HepG2 (cell line): ENCODE data around the gene C19orf73. TPM values are rescaled to one million over a fixed set of nuclear protein-coding genes. Genes with fewer than 3 reads are reported as not detected.
A peak's percentile ranks its signal among the peaks of the same experiment; 100 is the strongest.

Experiments used
- EED ChIP-seq: sonication (generic); formaldehyde crosslinking; IDR thresholded peaks from 2 replicates; pipeline ENCODE4 v1.5.0; 2020; ENCODE audit warnings: mild to moderate bottlenecking, missing genetic modification reagents
- GABPA ChIP-seq, 2 experiments: IDR thresholded peaks; 2 replicates each; pipeline ENCODE4 v1.6.1; 2011 to 2016; ENCODE audit warnings: low read depth in 2 of 2, low read length in 1 of 2, missing biosample characterization in 1 of 2, missing genetic modification characterization in 1 of 2
- HNF4G ChIP-seq, 2 experiments: sonication (generic) in 1 of 2; formaldehyde crosslinking in 1 of 2; IDR thresholded peaks; 2 replicates each; pipeline versions ENCODE4 v1.4.0 to v1.6.1; 2011 to 2020; ENCODE audit warnings: borderline replicate concordance in 2 of 2, low read depth in 2 of 2, mild to moderate bottlenecking in 2 of 2, low read length in 1 of 2, missing genetic modification reagents in 1 of 2, moderate library complexity in 1 of 2
- MYC ChIP-seq: sonication (generic); formaldehyde crosslinking; IDR thresholded peaks from 2 replicates; pipeline ENCODE4 v1.9.0; 2021; ENCODE audit warnings: missing genetic modification reagents, borderline replicate concordance
- NR2F1 ChIP-seq, 2 experiments: fragments of 450-650 bp in 1 of 2; formaldehyde crosslinking in 1 of 2; IDR thresholded peaks; 2 replicates each; pipeline versions ENCODE4 v1.5.0 to v1.6.1; 2016 to 2020; ENCODE audit warnings: mild to moderate bottlenecking in 1 of 2, missing compliant biosample characterization in 1 of 2, missing genetic modification reagents in 1 of 2, moderate library complexity in 1 of 2
- POLR2AphosphoS5 ChIP-seq: IDR thresholded peaks from 2 replicates; pipeline ENCODE4 v1.6.1; 2012; ENCODE audit warnings: low read depth, low read length
- RBFOX2 ChIP-seq: fragments of 200-400 bp; formaldehyde crosslinking; IDR thresholded peaks from 2 replicates; pipeline ENCODE4 v1.6.1; 2017; ENCODE audit warnings: low read depth, mild to moderate bottlenecking, low read length
- SP1 ChIP-seq, 2 experiments: fragments of 450-650 bp in 1 of 2; sonication (generic) in 1 of 2; formaldehyde crosslinking in 1 of 2; IDR thresholded peaks; 2 replicates each; pipeline versions ENCODE4 v1.4.0 to v1.6.1; 2016 to 2020; ENCODE audit warnings: missing genetic modification reagents in 1 of 2
- TCF7 ChIP-seq: sonication (generic); IDR thresholded peaks from 2 replicates; pipeline ENCODE4 v1.6.1; 2016; ENCODE audit warnings: antibody characterized with exemption, low read depth
- YY1 ChIP-seq: IDR thresholded peaks from 2 replicates; pipeline ENCODE4 v1.6.1; 2011; ENCODE audit warnings: low read length, low read depth, moderate library complexity, mild to moderate bottlenecking; ENCODE audit not compliant: insufficient read depth, insufficient replicate concordance
- ZNF160 ChIP-seq: sonication (generic); formaldehyde crosslinking; IDR thresholded peaks from 2 replicates; pipeline ENCODE4 v1.8.0; 2022; ENCODE audit warnings: mild to moderate bottlenecking, inconsistent platforms, missing genetic modification reagents
- ZNF275 ChIP-seq: sonication (generic); formaldehyde crosslinking; IDR thresholded peaks from 2 replicates; pipeline ENCODE4 v1.8.0; 2022; ENCODE audit warnings: missing genetic modification reagents, mild to moderate bottlenecking, inconsistent platforms, borderline replicate concordance
- ZNF768 ChIP-seq: sonication (generic); formaldehyde crosslinking; IDR thresholded peaks from 2 replicates; pipeline ENCODE4 v1.4.0; 2020; ENCODE audit warnings: missing genetic modification reagents
- ZNF780A ChIP-seq: sonication (generic); formaldehyde crosslinking; IDR thresholded peaks from 2 replicates; pipeline ENCODE4 v1.8.0; 2022; ENCODE audit warnings: mild to moderate bottlenecking, missing genetic modification reagents, moderate library complexity
- ZNF790 ChIP-seq: sonication (generic); formaldehyde crosslinking; IDR thresholded peaks from 2 replicates; pipeline ENCODE4 v1.8.0; 2022; ENCODE audit warnings: missing genetic modification reagents, mild to moderate bottlenecking, borderline replicate concordance
- ZNF792 ChIP-seq: IDR thresholded peaks from 2 replicates; pipeline ENCODE4 v1.6.1; 2016
- ZNF816 ChIP-seq: sonication (generic); formaldehyde crosslinking; IDR thresholded peaks from 2 replicates; pipeline ENCODE4 v1.8.0; 2022; ENCODE audit warnings: missing genetic modification reagents, mild to moderate bottlenecking, borderline replicate concordance
- polyA plus RNA-seq, 8 experiments: library from polyadenylated mRNA; depleted of rRNA in 3 of 8; stranded (reverse) in 7 of 8; unstranded in 1 of 8; fragments of >200 nt; fragmentation: Illumina TruSeq in 4 of 8; extraction: Trizol in 4 of 8; gene quantifications; 2 replicates each; pipeline versions ENCODE4 v1.2.1 to v1.2.3, GENCODE V29; 2011 to 2016; ENCODE audit warnings: low read depth in 4 of 8, missing spikeins in 1 of 8, mixed read lengths in 1 of 8; ENCODE audit not compliant: insufficient read depth in 1 of 8
- total RNA-seq, 5 experiments: library from RNA; depleted of rRNA; stranded (reverse); fragments of >200 nt; fragmentation: Illumina TruSeq; extraction: Trizol; gene quantifications; 2 replicates each; pipeline ENCODE4 v1.2.3, GENCODE V29; 2016; ENCODE audit warnings: low read depth in 1 of 5
- TF ChIP-seq, protein P1 (sequence below): IDR thresholded peaks from 2 replicates; pipeline ENCODE4 v1.6.1; 2016; ENCODE audit warnings: low read depth, borderline replicate concordance
- TF ChIP-seq, protein P2 (sequence below): IDR thresholded peaks from 2 replicates; pipeline ENCODE4 v1.6.1; 2016; ENCODE audit warnings: mild to moderate bottlenecking, missing biosample characterization, missing genetic modification reagents
- TF ChIP-seq, protein P3 (sequence below): IDR thresholded peaks from 2 replicates; pipeline ENCODE4 v1.6.1; 2016; ENCODE audit warnings: low read depth
- TF ChIP-seq, protein P4 (sequence below): sonication (generic); formaldehyde crosslinking; IDR thresholded peaks from 2 replicates; pipeline ENCODE4 v1.8.1; 2023; ENCODE audit warnings: mild to moderate bottlenecking, inconsistent platforms, moderate library complexity, missing genetic modification reagents, borderline replicate concordance

The C19orf73 gene
- total and polyA plus RNA-seq, 2 of the 13 experiments (the other 11 are each of a cell fraction or from before 2014, with no cell fraction given) = 1.4 to 1.5 TPM

DNA sequence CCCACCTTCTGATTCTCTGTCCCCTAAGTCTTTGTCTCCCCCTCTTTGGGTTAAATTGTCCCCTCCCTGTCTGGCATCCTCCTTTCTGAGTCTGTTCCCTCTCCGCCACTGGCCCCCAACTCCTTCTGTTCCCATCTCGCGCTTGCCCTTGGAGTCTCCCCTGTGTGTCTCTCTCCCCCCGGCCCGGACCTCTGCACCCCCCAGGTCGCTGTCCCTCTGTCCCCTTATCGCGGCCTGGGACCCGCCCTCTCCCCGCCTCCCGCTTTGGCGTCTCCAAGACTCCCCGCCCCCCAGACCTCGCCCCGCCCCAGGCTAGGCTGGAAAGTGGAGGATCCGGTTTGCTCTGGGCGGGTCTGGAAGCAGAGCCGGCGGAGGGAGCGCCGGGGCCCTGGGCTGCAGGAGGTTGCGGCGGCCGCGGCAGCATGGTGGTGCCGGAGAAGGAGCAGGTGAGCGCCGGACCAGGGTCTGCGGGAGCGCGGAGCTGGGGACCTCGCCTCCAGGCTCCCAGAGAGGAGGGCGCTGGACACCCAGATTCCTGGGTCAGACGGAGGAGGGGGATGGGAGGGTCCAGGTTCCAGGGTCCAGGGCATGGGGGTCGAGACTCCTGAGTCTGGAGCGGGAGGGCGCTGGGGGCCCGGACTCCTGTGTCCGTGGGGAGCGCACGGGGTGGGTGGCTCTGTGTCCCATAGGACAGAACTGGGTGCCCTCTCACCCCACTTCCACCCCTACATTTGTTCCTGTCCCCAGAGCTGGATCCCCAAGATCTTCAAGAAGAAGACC, 38.7 kb upstream of the C19orf73 start, which contains the start of gene TRPM4 (continued):
- TF ChIP-seq ZNF768 (CRISPR knock-in tag) (peak; percentile 38; the same call in 1 of the 2 replicates), ZNF160 (no peak), HNF4G (IDR thresholded peaks at IDR 0.05; ENCODE audit: borderline replicate concordance, low read depth, low read length) (peak; percentile 26; the same call in 1 of the 2 replicates), HNF4G (CRISPR knock-in tag; IDR thresholded peaks at IDR 0.05; ENCODE audit: borderline replicate concordance, low read depth) (no peak), ZNF275 (CRISPR knock-in tag) (0 out of 2 replicates have a peak, but pooled peaks have one; percentile 20), YY1 (peak; percentile 63), EED (CRISPR knock-in tag) (no peak), SP1 (IDR thresholded peaks at IDR 0.05) (no peak), SP1 (CRISPR knock-in tag; IDR thresholded peaks at IDR 0.05) (peak; percentile 38; the same call in 1 of the 2 replicates), POLR2AphosphoS5 (peak; percentile 71), GABPA (IDR thresholded peaks at IDR 0.05; ENCODE audit: low read depth, low read length) (0 out of 2 replicates have a peak, but pooled peaks have one; percentile 21), GABPA (CRISPR knock-in tag; IDR thresholded peaks at IDR 0.05; ENCODE audit: low read depth) (no peak), MYC (CRISPR knock-in tag) (peak; percentile 52; the same call in 1 of the 2 replicates), NR2F1 (CRISPR knock-in tag; IDR thresholded peaks at IDR 0.05) (no peak), ZNF790 (CRISPR knock-in tag) (0 out of 2 replicates have a peak, but pooled peaks have one; percentile 46), TCF7 (no peak), ZNF816 (0 out of 2 replicates have a peak, but pooled peaks have one; percentile 47), ZNF780A (no peak), ZNF792 (CRISPR knock-in tag) (no peak), RBFOX2 (peak; percentile 74)
- TF ChIP-seq, protein P1, sequence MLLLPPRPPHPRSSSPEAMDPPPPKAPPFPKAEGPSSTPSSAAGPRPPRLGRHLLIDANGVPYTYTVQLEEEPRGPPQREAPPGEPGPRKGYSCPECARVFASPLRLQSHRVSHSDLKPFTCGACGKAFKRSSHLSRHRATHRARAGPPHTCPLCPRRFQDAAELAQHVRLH (CRISPR knock-in tag) = no peak
- TF ChIP-seq, protein P2, sequence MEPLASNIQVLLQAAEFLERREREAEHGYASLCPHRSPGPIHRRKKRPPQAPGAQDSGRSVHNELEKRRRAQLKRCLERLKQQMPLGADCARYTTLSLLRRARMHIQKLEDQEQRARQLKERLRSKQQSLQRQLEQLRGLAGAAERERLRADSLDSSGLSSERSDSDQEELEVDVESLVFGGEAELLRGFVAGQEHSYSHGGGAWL (CRISPR knock-in tag) = peak; percentile 54; the same call in 1 of the 2 replicates
- TF ChIP-seq, protein P3, sequence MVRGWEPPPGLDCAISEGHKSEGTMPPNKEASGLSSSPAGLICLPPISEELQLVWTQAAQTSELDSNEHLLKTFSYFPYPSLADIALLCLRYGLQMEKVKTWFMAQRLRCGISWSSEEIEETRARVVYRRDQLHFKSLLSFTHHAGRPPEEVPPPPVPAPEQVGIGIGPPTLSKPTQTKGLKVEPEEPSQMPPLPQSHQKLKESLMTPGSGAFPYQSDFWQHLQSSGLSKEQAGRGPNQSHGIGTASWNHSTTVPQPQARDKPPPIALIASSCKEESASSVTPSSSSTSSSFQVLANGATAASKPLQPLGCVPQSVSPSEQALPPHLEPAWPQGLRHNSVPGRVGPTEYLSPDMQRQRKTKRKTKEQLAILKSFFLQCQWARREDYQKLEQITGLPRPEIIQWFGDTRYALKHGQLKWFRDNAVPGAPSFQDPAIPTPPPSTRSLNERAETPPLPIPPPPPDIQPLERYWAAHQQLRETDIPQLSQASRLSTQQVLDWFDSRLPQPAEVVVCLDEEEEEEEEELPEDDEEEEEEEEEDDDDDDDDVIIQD = no peak
- TF ChIP-seq, protein P4, sequence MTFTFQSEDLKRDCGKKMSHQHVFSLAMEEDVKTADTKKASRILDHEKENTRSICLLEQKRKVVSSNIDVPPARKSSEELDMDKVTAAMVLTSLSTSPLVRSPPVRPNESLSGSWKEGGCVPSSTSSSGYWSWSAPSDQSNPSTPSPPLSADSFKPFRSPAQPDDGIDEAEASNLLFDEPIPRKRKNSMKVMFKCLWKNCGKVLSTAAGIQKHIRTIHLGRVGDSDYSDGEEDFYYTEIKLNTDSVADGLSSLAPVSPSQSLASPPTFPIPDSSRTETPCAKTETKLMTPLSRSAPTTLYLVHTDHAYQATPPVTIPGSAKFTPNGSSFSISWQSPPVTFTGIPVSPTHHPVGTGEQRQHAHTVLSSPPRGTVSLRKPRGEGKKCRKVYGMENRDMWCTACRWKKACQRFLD (CRISPR knock-in tag) = no peak
